Activated naive CD4-positive, alpha-beta T cell treated with anti-CD3 and anti-CD28 coated beads for 36 hours (primary cell): Measurements from ENCODE around the gene SH3PXD2B. TPM values are rescaled to one million over a fixed set of nuclear protein-coding genes. Genes with fewer than 3 reads are reported as not detected.
A peak's percentile ranks its signal among the peaks of the same experiment; 100 is the strongest.

Experiments used
- CTCF ChIA-PET: fragments of 350-600 bp; sonication (Branson Sonifier 250); formaldehyde crosslinking; loops from one replicate; lab custom pipeline; 2021; ENCODE audit warnings: antibody characterized with exemption; lab: Charles Lee
- DNase-seq: peaks from one replicate; pipeline ENCODE4 v3.0.0-alpha.2; 2020
- H3K27ac Mint-ChIP-seq: one replicate; pipeline ENCODE4 v1.8.0; 2021; ENCODE audit warnings: mild to moderate bottlenecking, mixed read lengths
- H3K27me3 Mint-ChIP-seq: one replicate; pipeline ENCODE4 v1.8.0; 2021; ENCODE audit warnings: low read depth, mixed read lengths
- H3K36me3 Mint-ChIP-seq: one replicate; pipeline ENCODE4 v1.8.0; 2021; ENCODE audit warnings: low read depth, mixed read lengths
- H3K4me1 Mint-ChIP-seq: one replicate; pipeline ENCODE4 v1.8.0; 2021; ENCODE audit warnings: low read depth, mixed read lengths
- H3K4me3 Mint-ChIP-seq: one replicate; pipeline ENCODE4 v1.8.0; 2021; ENCODE audit warnings: mild to moderate bottlenecking, moderate library complexity, mixed read lengths
- H3K9me3 Mint-ChIP-seq: one replicate; pipeline ENCODE4 v1.8.0; 2021; ENCODE audit warnings: mixed read lengths
- intact Hi-C: fragments of 100-400 bp; cut with micrococcal nuclease; formaldehyde crosslinking; loops from one replicate; pipeline ENCODE4 v1.15.1; 2023
- total RNA-seq, 2 experiments: library from RNA; stranded (reverse); gene quantifications; one replicate each; pipeline ENCODE4 v1.2.3, GENCODE V29; 2021

SH3PXD2B gene
- total RNA-seq, 2 experiments from 2014 or later = 1.1 to 1.3 TPM

DNA sequence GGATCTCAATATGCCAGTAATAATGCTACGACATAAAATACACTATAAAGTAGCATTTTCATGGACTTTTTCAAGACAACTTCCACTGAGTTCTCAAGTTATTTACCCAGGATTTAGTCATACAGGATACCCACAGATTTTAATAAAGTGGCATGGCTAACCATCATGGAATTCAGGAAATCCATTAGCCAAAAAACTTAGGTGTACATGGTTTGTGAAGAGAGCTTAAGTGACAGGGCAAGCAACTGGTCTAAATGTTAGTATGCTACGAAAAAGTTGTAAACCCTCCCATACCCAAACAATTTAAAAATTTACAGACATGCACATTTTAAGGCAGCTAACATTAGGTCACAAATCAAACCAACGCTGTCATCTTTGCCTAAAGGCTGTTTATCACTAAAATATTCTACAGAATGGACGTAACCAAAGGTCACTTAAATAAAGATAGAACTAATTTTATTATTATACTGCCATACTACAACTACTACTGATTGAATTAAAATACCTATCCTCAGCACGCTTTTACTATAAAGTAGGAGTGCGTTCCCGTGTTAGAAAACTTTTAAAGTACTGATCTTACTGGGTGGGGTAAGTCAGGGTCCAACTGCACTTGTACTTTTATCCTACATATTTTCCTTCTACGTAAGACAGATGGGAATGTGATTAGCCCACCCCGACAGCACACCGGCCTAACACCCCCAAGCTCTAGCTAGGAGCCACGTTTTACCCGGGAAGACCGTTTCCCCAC, 171.9 kb downstream of the SH3PXD2B start:
- intact Hi-C loops = loop anchor here (1.0 to 10.0 kb wide), 8 partner anchors 43 to 895 kb away; partner anchors contain the start of genes FBXW11, FGF18, NPM1 and STK10
- Mint-ChIP-seq H3K27ac (no peak overlapping the region), H3K4me3 (peak overlapping the region; percentile 81), H3K36me3 (peaks cover 2% of the 10 kb centered on the region), H3K27me3 (no peaks in the 10 kb centered on the region), H3K4me1 (peaks cover 25% of the 10 kb centered on the region), H3K9me3 (no peaks in the 10 kb centered on the region)
- CTCF ChIA-PET = interaction anchor here (0.6 to 3.3 kb wide), 19 partner anchors 11 to 376 kb away, joined by 3 to 20 read pairs (median 3); partner anchors contain the start of genes EFCAB9, FBXW11 and STK10
- no peak for DNase-seq

DNA sequence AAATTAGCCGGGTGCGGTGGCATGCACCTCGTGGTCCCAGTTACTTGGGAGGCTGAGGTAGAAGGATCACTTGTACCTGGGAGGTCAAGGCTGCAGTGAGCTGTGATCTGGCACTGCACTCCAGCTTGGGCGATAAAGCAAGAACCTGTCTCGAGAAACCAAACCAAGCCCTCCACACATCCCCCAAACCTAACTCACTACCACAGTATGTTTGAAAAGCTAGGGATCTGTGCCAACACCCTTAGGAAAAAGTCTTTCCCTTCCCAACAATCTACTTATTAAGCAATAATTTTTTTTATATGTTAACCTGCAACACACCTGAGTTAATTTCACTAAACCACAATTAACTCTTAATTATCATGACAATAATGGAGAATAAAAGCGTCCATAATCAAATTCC, 173.0 kb downstream of the SH3PXD2B start:
- CTCF ChIA-PET = interaction anchor here (1.3 to 3.3 kb wide), 2 partner anchors 12 to 93 kb away, joined by 3 to 20 read pairs; partner anchors contain the start of gene STK10
- intact Hi-C loops = loop anchor here (5.0 to 10.0 kb wide), 3 partner anchors 324 to 894 kb away; partner anchors contain the start of genes FGF18 and NPM1
- Mint-ChIP-seq H3K36me3 (peaks cover 2% of the 10 kb centered on the region), H3K4me1 (peaks cover 30% of the 10 kb centered on the region), H3K4me3 (no peak overlapping the region), H3K27ac (no peak overlapping the region), H3K9me3 (no peaks in the 10 kb centered on the region), H3K27me3 (no peaks in the 10 kb centered on the region)
- no peak for DNase-seq

- Mint-ChIP-seq H3K36me3 (peaks cover 2% of the 10 kb centered on the region), H3K9me3 (no peaks in the 10 kb centered on the region)
- CTCF ChIA-PET = interaction anchor here (0.6 to 3.3 kb wide), 3 partner anchors 13 to 92 kb away, joined by 3 to 20 read pairs (median 4); partner anchors contain the start of gene STK10
Observed at GRCh38 chr5:172280929-172281328, 173.4 kb downstream of the SH3PXD2B start.

DNA sequence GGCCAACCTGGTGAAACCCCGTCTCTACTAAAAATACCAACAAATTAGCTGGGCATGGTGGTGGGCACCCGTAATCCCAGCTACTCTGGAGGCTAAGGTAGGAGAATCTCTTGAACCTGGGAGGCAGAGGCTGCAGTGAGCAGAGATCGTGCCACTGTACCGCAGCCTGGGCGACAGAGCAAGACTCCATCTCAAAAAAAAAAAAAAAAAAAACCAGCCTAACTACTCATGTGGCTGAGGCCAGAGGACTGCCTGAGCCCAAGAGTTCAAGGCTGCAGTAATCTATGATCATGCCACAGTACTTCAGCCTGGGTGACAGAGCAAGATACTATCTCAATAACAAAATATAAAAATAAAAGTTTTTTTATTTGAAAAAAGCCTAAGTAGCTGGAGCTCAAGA, 174.0 kb downstream of the SH3PXD2B start:
- no peaks in the 10 kb centered on the region for H3K9me3 Mint-ChIP-seq
- H3K36me3 Mint-ChIP-seq = peaks cover 2% of the 10 kb centered on the region
- CTCF ChIA-PET = interaction anchor here (0.6 to 1.3 kb wide), 4 partner anchors 13 to 206 kb away, joined by 3 to 4 read pairs (median 3); no protein-coding TSS in a partner anchor
- H3K27ac Mint-ChIP-seq = no peak overlapping the region
- H3K4me3 Mint-ChIP-seq = no peak overlapping the region
- H3K4me1 Mint-ChIP-seq = peaks cover 40% of the 10 kb centered on the region
- H3K27me3 Mint-ChIP-seq = no peaks in the 10 kb centered on the region
- intact Hi-C loops = loop anchor here (5.0 to 10.0 kb wide), 3 partner anchors 323 to 893 kb away; partner anchors contain the start of genes FGF18 and NPM1
- DNase-seq = no peak

More at GRCh38 chr5:172280929-172281328, 173.4 kb downstream of the SH3PXD2B start:
- intact Hi-C loops = loop anchor here (5.0 to 10.0 kb wide), 3 partner anchors 324 to 894 kb away; partner anchors contain the start of genes FGF18 and NPM1
- H3K27me3 Mint-ChIP-seq = no peaks in the 10 kb centered on the region
- no peak overlapping the region for H3K27ac Mint-ChIP-seq
- peaks cover 34% of the 10 kb centered on the region for H3K4me1 Mint-ChIP-seq
- no peak overlapping the region for H3K4me3 Mint-ChIP-seq
- DNase-seq = no peak

DNA sequence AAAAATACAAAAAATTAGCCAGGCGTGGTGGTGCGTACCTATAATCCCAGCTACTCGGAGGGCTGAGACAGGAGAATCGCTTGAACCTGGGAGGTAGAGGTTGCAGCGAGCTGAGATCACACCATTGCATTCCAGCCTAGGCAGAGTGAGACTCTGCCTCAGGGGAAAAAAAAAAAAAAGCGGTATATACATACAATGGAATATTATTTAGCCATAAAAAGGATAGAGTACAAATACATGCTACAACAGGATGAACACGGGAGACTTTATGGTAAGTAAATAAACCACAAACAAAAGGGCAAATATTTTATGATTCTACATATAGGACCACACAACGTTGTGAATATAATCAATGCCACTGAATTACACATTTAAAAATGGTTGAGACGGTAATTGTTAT, 176.0 kb downstream of the SH3PXD2B start:
- Mint-ChIP-seq H3K36me3 (peaks cover 2% of the 10 kb centered on the region), H3K4me3 (no peak overlapping the region), H3K27me3 (no peaks in the 10 kb centered on the region), H3K27ac (no peak overlapping the region), H3K4me1 (peaks cover 50% of the 10 kb centered on the region), H3K9me3 (no peaks in the 10 kb centered on the region)
- intact Hi-C loops = no loop called here
- no peak for DNase-seq
- CTCF ChIA-PET = interaction anchor here (1.1 kb wide), 1 partner anchor 96 kb away, joined by 3 read pairs; no protein-coding TSS in a partner anchor

- peaks cover 2% of the 10 kb centered on the region for H3K36me3 Mint-ChIP-seq
- DNase-seq = no peak
- no peaks in the 10 kb centered on the region for H3K27me3 Mint-ChIP-seq
- intact Hi-C loops = no loop called here
- no peak overlapping the region for H3K4me3 Mint-ChIP-seq
- H3K9me3 Mint-ChIP-seq = no peaks in the 10 kb centered on the region
- CTCF ChIA-PET = interaction anchor here (0.5 to 0.7 kb wide), 2 partner anchors 15 to 125 kb away, joined by 3 read pairs; no protein-coding TSS in a partner anchor
- peaks cover 35% of the 10 kb centered on the region for H3K4me1 Mint-ChIP-seq
- no peak overlapping the region for H3K27ac Mint-ChIP-seq
Observed at GRCh38 chr5:172276214-172276613, 178.1 kb downstream of the SH3PXD2B start.

Other genes starting within 250 kb of the SH3PXD2B start
- 1 to 10 TPM; 2.3 to 2.6 TPM for gene UBTD2, start 170.8 kb downstream of the SH3PXD2B start, total RNA-seq
- under 1 TPM; 0.57 to 0.64 TPM for gene NEURL1B, start 186.7 kb upstream of the SH3PXD2B start, total RNA-seq